ENCODE data around the gene KRT23.

The KRT23 gene

DNA sequence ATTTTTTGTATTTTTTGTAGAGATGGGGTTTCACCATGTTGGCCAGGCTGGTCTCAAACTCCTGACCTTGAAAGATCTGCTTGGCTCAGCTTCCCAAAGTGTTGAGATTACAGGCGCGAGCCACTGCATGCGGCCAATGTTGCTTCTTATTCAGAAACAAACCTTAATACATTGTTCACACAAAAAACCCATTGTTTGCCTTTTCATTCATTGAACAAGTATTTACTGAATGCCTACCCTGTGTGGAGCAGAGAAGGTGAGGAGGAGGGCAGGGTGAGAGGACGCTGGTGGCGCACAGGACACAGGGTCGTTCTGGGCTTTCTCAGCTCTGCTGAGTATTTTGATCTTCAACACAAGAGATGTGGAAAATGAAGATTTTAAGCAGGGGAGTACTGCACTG, 8.0 kb upstream of the KRT23 start:
- no peaks in the 10 kb centered on the region for H3K9me2 ChIP-seq (replicated peaks; ENCODE audit: control insufficient read depth, low read length)
- H3K4me3 ChIP-seq (ENCODE audit: low read length) = no peak overlapping the region
- H3K4me2 ChIP-seq (ENCODE audit: low read length) = no peak overlapping the region
- no peaks in the 10 kb centered on the region for H4K20me1 ChIP-seq (ENCODE audit: control insufficient read depth, insufficient read depth, low read depth, low read length)
- TF ChIP-seq, protein P1, sequence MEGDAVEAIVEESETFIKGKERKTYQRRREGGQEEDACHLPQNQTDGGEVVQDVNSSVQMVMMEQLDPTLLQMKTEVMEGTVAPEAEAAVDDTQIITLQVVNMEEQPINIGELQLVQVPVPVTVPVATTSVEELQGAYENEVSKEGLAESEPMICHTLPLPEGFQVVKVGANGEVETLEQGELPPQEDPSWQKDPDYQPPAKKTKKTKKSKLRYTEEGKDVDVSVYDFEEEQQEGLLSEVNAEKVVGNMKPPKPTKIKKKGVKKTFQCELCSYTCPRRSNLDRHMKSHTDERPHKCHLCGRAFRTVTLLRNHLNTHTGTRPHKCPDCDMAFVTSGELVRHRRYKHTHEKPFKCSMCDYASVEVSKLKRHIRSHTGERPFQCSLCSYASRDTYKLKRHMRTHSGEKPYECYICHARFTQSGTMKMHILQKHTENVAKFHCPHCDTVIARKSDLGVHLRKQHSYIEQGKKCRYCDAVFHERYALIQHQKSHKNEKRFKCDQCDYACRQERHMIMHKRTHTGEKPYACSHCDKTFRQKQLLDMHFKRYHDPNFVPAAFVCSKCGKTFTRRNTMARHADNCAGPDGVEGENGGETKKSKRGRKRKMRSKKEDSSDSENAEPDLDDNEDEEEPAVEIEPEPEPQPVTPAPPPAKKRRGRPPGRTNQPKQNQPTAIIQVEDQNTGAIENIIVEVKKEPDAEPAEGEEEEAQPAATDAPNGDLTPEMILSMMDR (IDR thresholded peaks at IDR 0.05; ENCODE audit: low read depth, low read length, poor library complexity, severe bottlenecking) = no peak
- TF ChIP-seq EZH2phosphoT487 (IDR thresholded peaks at IDR 0.05; ENCODE audit: borderline replicate concordance, low read length) = no peak
- H3K27ac ChIP-seq (ENCODE audit: low read depth, low read length) = no peak overlapping the region
- no peaks in the 10 kb centered on the region for H3K36me3 ChIP-seq (ENCODE audit: control insufficient read depth, low read length)
- H3K4me1 ChIP-seq (ENCODE audit: control insufficient read depth, low read length) = no peaks in the 10 kb centered on the region
- H3F3A ChIP-seq (ENCODE audit: control insufficient read depth, insufficient read depth) = no peaks in the 10 kb centered on the region
- no peaks in the 10 kb centered on the region for H3K9me3 ChIP-seq (ENCODE audit: control insufficient read depth, insufficient read depth, low read length)
- no peaks in the 10 kb centered on the region; the same call in 1 of the 2 replicates for H3K27me3 ChIP-seq (ENCODE audit: control insufficient read depth, low read length)
- H3K79me2 ChIP-seq (ENCODE audit: control insufficient read depth, low read length) = no peaks in the 10 kb centered on the region

DNA sequence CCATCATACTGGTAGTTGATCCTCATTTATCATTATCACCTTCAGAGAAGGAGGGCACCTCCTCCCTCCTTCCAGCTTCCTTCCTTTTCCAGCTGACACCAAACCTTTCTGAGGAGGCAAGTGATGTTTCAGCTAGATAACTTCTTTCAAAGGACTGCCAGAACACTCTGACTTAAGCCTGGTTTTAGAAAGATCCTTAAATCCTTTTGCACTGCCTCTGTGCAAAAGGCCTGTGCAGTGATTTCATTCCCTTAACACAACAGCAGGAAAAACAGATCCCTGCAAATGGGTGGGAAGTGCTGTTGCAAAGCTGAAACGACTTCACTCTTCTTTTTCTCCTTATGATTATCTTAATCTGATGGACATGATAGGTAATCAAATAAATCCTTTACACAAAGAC, 7.1 kb upstream of the KRT23 start:
- Histone ChIP-seq H3F3A (ENCODE audit: control insufficient read depth, insufficient read depth) (no peaks in the 10 kb centered on the region), H3K4me2 (ENCODE audit: low read length) (no peak overlapping the region), H3K36me3 (ENCODE audit: control insufficient read depth, low read length) (no peaks in the 10 kb centered on the region), H3K4me1 (ENCODE audit: control insufficient read depth, low read length) (no peaks in the 10 kb centered on the region), H3K4me3 (ENCODE audit: low read length) (no peak overlapping the region), H3K79me2 (ENCODE audit: control insufficient read depth, low read length) (no peaks in the 10 kb centered on the region), H4K20me1 (ENCODE audit: control insufficient read depth, insufficient read depth, low read depth, low read length) (no peaks in the 10 kb centered on the region), H3K27ac (ENCODE audit: low read depth, low read length) (no peak overlapping the region), H3K9me2 (replicated peaks; ENCODE audit: control insufficient read depth, low read length) (no peaks in the 10 kb centered on the region), H3K27me3 (ENCODE audit: control insufficient read depth, low read length) (no peaks in the 10 kb centered on the region; the same call in 1 of the 2 replicates), H3K9me3 (ENCODE audit: control insufficient read depth, insufficient read depth, low read length) (no peaks in the 10 kb centered on the region)
- no peak for TF ChIP-seq EZH2phosphoT487 (IDR thresholded peaks at IDR 0.05; ENCODE audit: borderline replicate concordance, low read length)
- TF ChIP-seq, protein P1 (IDR thresholded peaks at IDR 0.05; ENCODE audit: low read depth, low read length, poor library complexity, severe bottlenecking) = no peak

DNA sequence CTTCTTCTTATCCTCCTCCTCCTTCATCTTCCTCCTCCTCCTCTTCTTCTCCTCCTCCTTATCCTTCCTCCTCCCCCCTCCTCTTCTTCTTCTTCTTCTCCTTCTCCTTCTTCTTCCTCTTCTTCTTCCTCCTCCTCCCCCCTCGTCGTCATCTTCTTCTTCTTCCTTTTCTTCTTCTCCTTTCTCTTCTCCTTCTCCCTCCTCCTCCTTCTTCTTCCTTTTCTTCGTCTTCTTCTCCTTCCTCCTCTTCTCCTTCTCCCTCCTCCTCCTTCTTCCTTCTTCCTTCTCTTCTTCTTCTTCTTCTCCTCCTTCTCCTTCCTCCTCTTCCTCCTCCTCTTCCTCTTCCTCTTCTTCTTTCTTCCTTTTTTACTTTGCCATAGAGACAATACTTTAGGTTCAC, 5.1 kb upstream of the KRT23 start:
- Histone ChIP-seq H4K20me1 (ENCODE audit: control insufficient read depth, insufficient read depth, low read depth, low read length) (no peaks in the 10 kb centered on the region), H3K4me2 (ENCODE audit: low read length) (no peak overlapping the region), H3K4me3 (ENCODE audit: low read length) (no peak overlapping the region), H3K9me2 (replicated peaks; ENCODE audit: control insufficient read depth, low read length) (no peaks in the 10 kb centered on the region), H3K27me3 (ENCODE audit: control insufficient read depth, low read length) (no peaks in the 10 kb centered on the region; the same call in 1 of the 2 replicates), H3K27ac (ENCODE audit: low read depth, low read length) (no peak overlapping the region), H3F3A (ENCODE audit: control insufficient read depth, insufficient read depth) (no peaks in the 10 kb centered on the region), H3K9me3 (ENCODE audit: control insufficient read depth, insufficient read depth, low read length) (no peaks in the 10 kb centered on the region), H3K79me2 (ENCODE audit: control insufficient read depth, low read length) (no peaks in the 10 kb centered on the region), H3K36me3 (ENCODE audit: control insufficient read depth, low read length) (no peaks in the 10 kb centered on the region), H3K4me1 (ENCODE audit: control insufficient read depth, low read length) (no peaks in the 10 kb centered on the region)
- TF ChIP-seq EZH2phosphoT487 (IDR thresholded peaks at IDR 0.05; ENCODE audit: borderline replicate concordance, low read length) = no peak
- TF ChIP-seq, protein P1 (IDR thresholded peaks at IDR 0.05; ENCODE audit: low read depth, low read length, poor library complexity, severe bottlenecking) = no peak

DNA sequence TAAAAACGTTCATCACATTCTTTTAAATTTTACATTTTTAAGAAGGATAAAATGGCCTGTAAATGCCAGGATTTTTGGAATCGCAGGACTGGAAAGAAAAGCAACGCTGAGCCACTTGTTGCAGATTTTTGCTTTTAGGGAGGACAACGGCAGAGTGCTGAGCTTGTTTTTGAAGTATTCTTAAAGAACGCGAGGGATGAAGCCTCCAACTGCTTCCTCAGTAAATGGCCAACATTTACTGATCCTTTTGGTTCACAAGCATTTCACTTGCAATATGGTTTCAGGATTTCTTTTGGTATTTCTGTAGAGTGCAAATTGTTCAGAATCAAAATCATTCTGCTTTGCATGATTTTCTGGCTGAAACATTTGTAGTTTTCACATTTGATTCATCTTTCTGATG, 2.8 kb upstream of the KRT23 start:
- TF ChIP-seq, protein P1 (IDR thresholded peaks at IDR 0.05; ENCODE audit: low read depth, low read length, poor library complexity, severe bottlenecking) = no peak
- TF ChIP-seq EZH2phosphoT487 (IDR thresholded peaks at IDR 0.05; ENCODE audit: borderline replicate concordance, low read length) = no peak
- no peaks in the 10 kb centered on the region for H3K36me3 ChIP-seq (ENCODE audit: control insufficient read depth, low read length)
- H3K4me1 ChIP-seq (ENCODE audit: control insufficient read depth, low read length) = no peaks in the 10 kb centered on the region
- H4K20me1 ChIP-seq (ENCODE audit: control insufficient read depth, insufficient read depth, low read depth, low read length) = no peaks in the 10 kb centered on the region
- H3K4me2 ChIP-seq (ENCODE audit: low read length) = no peak overlapping the region
- no peaks in the 10 kb centered on the region for H3K9me3 ChIP-seq (ENCODE audit: control insufficient read depth, insufficient read depth, low read length)
- H3F3A ChIP-seq (ENCODE audit: control insufficient read depth, insufficient read depth) = no peaks in the 10 kb centered on the region
- H3K4me3 ChIP-seq (ENCODE audit: low read length) = no peak overlapping the region
- H3K27ac ChIP-seq (ENCODE audit: low read depth, low read length) = no peak overlapping the region
- H3K79me2 ChIP-seq (ENCODE audit: control insufficient read depth, low read length) = no peaks in the 10 kb centered on the region
- H3K9me2 ChIP-seq (replicated peaks; ENCODE audit: control insufficient read depth, low read length) = no peaks in the 10 kb centered on the region
- no peaks in the 10 kb centered on the region for H3K27me3 ChIP-seq (ENCODE audit: control insufficient read depth, low read length)

Measured in DOHH2 (cell line).